ENCODE data around the gene TRIM52. TPM values are rescaled to one million over a fixed set of nuclear protein-coding genes. Genes with fewer than 3 reads are reported as not detected.

TRIM52 gene
- polyA plus RNA-seq, 2 of the 4 experiments (the other 2 are of a cell fraction): 11.1 to 12.1 TPM

DNA sequence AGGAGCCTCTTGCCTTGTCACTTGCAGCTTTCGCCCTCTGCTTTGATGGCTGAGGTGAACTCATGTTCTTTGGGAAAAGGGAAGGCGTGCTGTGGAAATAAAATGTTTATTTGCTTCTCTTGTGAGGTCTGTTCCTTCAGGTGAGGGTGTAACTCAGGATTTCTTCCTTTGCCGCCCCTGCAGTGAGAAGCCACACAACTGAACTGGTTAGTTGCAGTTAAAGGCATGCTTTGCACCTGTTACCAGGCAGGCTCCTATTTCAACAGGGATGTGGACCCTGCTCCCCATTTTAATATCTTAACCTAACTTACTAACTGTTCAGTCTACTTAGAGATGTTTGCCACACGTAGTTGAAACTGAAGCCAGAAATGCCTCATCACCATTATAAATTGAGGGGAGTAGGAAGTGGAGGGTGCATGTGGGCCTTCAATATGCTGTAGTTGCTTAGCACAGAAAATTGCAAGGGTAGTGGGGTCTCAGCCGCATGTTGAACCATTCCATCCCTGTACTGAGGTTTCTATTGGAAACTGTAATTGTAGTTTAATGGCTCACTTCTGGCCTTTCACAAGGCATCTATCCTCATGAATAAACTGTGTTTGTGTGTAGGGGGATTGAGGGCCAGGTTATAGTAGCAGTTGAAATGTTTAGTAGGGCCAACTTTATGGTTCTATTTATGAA lies 25.1 kb downstream of the TRIM52 start (continued):
- TF ChIP-seq ZSCAN20 (CRISPR knock-in tag; IDR thresholded peaks at IDR 0.05): no peak

DNA sequence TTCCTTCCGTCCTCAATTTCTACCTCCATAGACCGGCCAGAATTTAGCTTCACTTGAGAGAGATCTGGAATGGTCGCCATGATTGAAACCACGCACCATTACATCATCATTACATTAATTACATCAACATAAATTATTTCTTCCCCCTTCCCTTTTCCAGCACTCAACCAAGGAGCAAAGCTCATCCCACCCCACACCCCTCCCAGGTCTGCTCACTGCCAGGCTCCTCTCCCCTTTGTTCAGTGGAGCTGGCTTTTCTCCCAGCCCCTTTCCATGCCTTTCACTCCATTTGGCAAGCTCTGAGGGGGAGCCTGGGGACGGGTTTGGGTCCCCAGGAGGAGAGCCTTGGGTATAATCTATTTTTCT lies 25.6 kb downstream of the TRIM52 start:
- 89% methylated on average over 5 of the region's 5 CpGs for WGBS (ENCODE audit: missing lambda C conversion rate)
- Histone ChIP-seq H3K9me3 (no peaks in the 10 kb centered on the region), H3K27ac (peak overlapping the region in 1 of 2 experiments; percentile 47; a peak in 2 of 6 replicates), H3K4me3 (no peak overlapping the region), H3K4me1 (peaks cover 14% of the 10 kb centered on the region; the same call in 1 of the 3 replicates), H3K4me2 (no peak overlapping the region)
- FAIRE-seq (no peak), ATAC-seq (peak in 1 of 2 experiments; percentile 7; a peak in 3 of 6 replicates), DNase-seq (ENCODE audit: low read depth in 1 of 2, low spot score in 1 of 2) (no peak)
- peak; percentile 34; the same call in 1 of the 2 replicates for TF ChIP-seq POLR2AphosphoS2 (conservative IDR thresholded peaks at IDR 0.05; ENCODE audit: low read length)
- TF ChIP-seq RARB (CRISPR knock-in tag; IDR thresholded peaks at IDR 0.05): no peak
- TF ChIP-seq CEBPB (IDR thresholded peaks at IDR 0.05): 0 out of 4 replicates have a peak, but pooled peaks of 1 of the 2 experiments have one; percentile 17
- 0 out of 2 replicates have a peak, but pooled peaks have one; percentile 15 for TF ChIP-seq MAX (IDR thresholded peaks at IDR 0.05)
- TF ChIP-seq JUNB (IDR thresholded peaks at IDR 0.05): no peak
- ChIA-PET POLR2A (interaction anchor here (1.1 to 4.2 kb wide), 8 partner anchors 9 to 45 kb away, joined by 3 to 25 read pairs (median 4); partner anchors contain the start of genes RACK1, TRIM41 and TRIM7), CTCF (interaction anchor here (0.7 to 1.0 kb wide), 3 partner anchors 9 to 37 kb away, joined by 3 to 4 read pairs (median 4); partner anchors contain the start of gene RACK1)

DNA sequence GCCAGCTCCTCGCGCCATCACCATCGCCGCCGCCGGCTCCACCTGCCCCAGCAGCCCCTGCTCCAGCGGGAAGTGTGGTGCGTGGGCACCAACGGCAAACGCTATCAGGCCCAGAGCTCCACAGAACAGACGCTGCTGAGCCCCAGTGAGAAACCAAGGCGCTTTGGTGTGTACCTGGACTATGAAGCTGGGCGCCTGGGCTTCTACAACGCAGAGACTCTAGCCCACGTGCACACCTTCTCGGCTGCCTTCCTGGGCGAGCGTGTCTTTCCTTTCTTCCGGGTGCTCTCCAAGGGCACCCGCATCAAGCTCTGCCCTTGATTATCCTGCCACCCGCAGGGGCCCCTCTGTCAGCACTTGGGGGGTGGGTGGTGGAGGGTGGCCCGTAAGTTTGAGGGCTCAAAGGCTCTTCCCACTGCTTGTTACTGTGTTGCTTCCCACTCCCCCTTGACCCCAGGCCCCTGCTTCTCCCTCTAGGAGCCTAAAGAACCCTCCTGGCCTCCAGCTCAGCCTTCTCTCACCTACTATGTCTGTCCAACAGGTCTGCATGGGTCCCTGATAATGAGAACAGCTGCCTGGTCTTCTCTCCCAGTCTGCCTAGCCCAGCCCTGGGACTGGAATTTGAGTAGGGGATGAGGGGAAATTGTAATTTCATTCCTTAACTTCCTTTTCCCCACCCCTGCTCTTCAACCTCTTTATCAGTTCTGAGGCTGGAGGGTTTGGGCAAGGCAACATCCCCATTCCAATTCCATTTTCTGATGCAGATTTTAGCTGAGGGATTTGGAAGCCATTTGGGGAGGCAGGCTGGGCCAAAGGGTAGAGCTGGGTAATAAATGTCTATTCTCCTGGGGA lies 26.3 kb downstream of the TRIM52 start:
- ATAC-seq (peak; percentile 19 to 45), DNase-seq (ENCODE audit: low read depth in 1 of 2, low spot score in 1 of 2) (no peak), FAIRE-seq (no peak)
- peaks cover 11% of the 10 kb centered on the region; the same call in 1 of the 3 replicates for H3K4me1 ChIP-seq
- no peak overlapping the region for H3K4me2 ChIP-seq
- POLR2A ChIA-PET: interaction anchor here (1.1 to 4.2 kb wide), 7 partner anchors 9 to 45 kb away, joined by 3 to 25 read pairs (median 5); partner anchors contain the start of genes RACK1, TRIM41 and TRIM7
- no peaks in the 10 kb centered on the region for H3K9me3 ChIP-seq
- TF ChIP-seq HOXA7 (CRISPR knock-in tag; IDR thresholded peaks at IDR 0.05) (peak; percentile 92), FOSB (CRISPR knock-in tag; IDR thresholded peaks at IDR 0.05) (peak; percentile 77), RARB (CRISPR knock-in tag; IDR thresholded peaks at IDR 0.05) (0 out of 2 replicates have a peak, but pooled peaks have one; percentile 25), ESRRA (IDR thresholded peaks at IDR 0.05; ENCODE audit: borderline replicate concordance, low read length) (no peak), BHLHE40 (IDR thresholded peaks at IDR 0.05; ENCODE audit: low read depth, low read length) (no peak), JUN (IDR thresholded peaks at IDR 0.05) (peak in 1 of 2 experiments; percentile 5; a peak in 3 of 5 replicates), REST (IDR thresholded peaks at IDR 0.05) (0 out of 2 replicates have a peak, but pooled peaks have one; percentile 9), FOSL2 (IDR thresholded peaks at IDR 0.05) (no peak), FOSL2 (CRISPR knock-in tag; IDR thresholded peaks at IDR 0.05) (no peak), BCL3 (IDR thresholded peaks at IDR 0.05) (peak; percentile 71; the same call in 1 of the 3 replicates), HOXB5 (CRISPR knock-in tag; IDR thresholded peaks at IDR 0.05) (peak; percentile 28; the same call in 1 of the 2 replicates), RAD21 (conservative IDR thresholded peaks at IDR 0.05 in 1 of 2, IDR thresholded peaks at IDR 0.05 in 1 of 2) (no peak), NFE2L2 (conservative IDR thresholded peaks at IDR 0.05; ENCODE audit: low read length) (no peak), POLR2A (IDR thresholded peaks at IDR 0.05; ENCODE audit: low read length) (peak; percentile 9; the same call in 1 of the 2 replicates), SMC3 (IDR thresholded peaks at IDR 0.05) (no peak), CHD2 (IDR thresholded peaks at IDR 0.05; ENCODE audit: low read length, partially characterized antibody) (peak; percentile 23)
- H3K4me3 ChIP-seq: no peak overlapping the region
- 91% methylated on average over 15 of the region's 22 CpGs for WGBS (ENCODE audit: missing lambda C conversion rate)
- CTCF ChIA-PET: interaction anchor here (0.7 to 1.0 kb wide), 4 partner anchors 9 to 37 kb away, joined by 3 to 4 read pairs (median 4); partner anchors contain the start of gene RACK1
- peak overlapping the region in 1 of 2 experiments; percentile 47; a peak in 1 of 6 replicates for H3K27ac ChIP-seq
